HG02884 (cell line): ENCODE data around the gene MGRN1.

Source experiments
- ATAC-seq: cut with Tn5 transposase; IDR thresholded peaks from one replicate; pipeline ENCODE4 v1.9.1; 2021; ENCODE audit warnings: mild to moderate bottlenecking, moderate library complexity; ENCODE audit not compliant: unreplicated experiment

Gene MGRN1

DNA sequence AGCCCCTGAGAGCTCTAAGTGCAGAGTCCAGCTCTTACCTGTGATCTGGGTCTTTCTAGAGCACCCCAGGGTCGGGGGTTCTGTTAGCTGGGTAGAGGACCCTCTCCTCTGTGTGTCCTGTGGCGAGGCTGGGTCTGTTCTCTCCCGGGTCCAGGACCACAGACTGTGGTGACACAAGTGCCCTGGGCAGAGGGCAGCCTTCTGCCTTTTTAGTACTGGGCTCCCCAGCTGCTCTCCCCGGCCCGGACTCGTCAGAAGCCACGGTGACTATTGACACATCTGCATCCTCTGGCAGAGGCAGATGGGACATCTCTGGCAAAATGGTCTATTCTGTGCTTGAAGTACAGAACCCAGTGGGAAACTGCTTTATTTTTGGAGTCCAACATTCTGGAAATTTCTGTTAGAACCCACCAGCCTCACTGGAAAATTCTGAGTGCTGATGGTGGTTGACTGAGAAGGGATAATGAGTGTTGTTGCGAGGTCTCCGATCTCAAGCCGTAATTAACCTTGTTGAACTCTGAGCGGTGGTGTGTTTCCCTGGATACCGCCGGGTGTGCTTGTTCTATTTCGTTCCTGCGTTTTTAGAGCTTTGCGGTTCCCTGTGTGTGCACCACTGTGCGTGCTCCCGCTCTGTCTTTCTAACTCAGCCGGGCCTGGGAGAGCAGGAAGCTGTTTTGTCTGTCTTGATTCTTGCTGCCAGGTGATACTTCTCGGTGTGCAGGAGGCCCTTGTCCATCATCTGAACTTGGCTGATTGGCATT, 42.8 kb downstream of the MGRN1 start:
- no peak for ATAC-seq

DNA sequence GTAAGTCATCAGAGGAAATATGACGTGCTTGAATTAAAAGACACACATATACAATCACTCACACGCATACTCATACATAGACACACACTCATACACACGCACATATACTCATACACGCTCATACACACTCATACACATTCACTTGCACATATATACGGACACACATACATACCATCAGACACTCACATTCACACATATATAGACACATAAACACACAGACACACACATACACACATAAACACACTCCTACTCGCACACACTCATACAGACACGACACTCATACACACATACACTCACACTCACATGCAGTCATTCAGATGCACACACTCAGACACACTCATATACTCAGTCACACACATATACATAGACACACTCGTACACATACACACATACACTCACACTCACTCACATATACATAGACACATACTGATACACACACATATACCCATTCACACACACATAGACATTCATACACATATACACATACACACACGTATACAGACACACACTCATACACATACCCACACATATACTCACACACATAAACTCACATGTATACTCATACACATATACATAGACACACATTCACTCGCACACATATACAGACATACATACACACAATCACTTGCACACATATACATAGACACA, 43.8 kb downstream of the MGRN1 start:
- ATAC-seq = no peak

DNA sequence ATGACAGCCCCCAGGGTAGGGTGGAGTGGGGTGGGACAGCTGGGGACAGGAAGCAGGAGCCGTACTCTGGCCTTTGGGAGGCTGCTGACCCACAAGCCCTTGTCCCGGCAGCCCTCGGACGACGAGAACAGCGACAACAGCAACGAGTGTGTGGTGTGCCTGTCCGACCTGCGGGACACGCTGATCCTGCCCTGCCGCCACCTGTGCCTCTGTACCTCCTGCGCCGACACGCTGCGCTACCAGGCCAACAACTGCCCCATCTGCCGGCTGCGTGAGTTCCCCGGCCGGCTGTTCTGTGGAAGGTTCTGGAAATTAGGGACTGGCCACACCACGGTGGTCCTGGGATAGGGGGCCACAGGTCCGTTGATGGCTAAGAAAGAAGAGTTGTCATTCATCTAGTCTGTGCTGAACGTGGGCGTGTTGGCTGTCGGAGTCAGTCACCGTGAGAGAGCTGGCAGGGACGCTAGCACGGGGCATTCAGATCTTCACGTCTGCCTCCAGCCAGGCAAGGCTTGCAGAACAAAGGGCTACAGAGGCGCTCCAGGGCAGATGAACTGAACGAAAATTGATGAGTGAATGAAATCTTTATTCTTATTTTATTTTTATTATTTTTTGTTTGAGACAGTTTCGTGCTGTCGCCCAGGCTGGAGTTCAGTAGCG, 48.9 kb downstream of the MGRN1 start:
- no peak for ATAC-seq

DNA sequence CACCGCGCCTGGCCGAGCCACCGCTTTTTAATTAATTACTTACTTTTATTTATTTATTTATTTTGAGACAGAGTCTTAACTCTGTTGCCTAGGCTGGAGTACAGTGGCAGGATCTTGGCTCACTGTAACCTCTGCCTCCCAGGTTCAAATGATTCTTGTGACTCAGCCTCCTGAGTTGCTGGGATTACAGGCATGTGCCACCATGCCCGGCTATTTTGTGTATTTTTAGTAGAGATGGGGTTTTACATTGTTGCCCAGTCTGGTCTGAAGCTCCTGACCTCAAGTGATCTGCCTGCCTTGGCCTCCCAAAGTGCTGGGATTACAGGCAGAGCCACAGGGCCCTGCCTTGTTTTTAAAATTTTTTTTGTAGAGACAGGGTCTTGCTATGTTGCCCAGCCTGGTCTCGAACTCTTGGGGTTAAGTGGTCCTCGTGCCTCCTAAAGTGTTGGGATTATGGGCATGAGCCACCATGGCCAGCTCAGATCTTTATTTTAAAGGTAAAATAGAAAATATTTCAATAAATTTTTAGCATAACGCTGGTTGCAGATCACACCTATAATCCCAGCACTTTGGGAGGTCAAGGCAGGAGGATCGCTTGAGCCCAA, 50.4 kb downstream of the MGRN1 start:
- ATAC-seq = no peak

DNA sequence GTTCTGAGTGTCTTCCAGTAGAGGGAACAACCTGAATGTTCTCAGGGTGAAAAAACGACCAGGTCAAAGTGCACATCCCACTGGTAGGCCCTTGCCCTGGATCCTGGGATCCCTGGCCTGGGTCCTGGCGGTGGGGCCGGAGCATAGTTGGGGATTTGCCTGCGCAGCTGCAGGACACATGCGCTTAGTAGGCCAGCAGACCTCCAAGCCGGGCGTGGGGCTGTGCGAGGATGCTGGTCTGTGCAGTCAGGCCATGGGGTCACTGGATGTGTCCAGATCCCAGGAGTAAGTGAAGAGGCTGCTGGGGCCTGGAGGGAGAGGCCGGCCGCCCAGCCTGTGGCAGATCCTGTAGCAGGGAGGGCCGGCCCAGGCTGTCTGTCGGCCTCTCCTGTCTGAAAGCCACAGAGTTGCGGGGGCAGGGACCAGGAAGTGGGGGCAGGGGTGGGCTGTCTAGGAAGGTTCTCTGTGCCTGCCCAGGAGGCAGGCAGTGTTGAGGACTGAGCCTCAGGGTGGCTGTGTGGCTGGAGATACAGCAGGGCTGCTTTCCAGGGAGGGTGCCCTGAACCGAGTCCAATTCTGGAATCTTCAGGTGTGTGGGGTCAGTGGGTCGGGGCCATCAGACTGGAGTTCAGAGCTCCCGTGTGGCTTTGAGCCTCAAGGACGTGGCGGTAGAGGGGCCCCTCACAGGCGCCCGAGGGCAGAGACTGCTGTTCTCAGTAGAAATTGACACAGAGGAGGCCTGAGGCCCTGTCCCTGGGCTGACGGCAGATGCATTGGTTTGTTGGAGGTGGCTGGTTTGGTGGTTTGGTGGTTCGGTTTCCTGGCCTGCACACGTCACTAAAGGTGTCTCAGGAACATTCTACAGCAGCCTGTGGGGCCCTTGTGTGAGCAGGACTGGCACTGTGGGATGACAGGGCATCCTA, 51.5 kb downstream of the MGRN1 start:
- ATAC-seq = no peak

DNA sequence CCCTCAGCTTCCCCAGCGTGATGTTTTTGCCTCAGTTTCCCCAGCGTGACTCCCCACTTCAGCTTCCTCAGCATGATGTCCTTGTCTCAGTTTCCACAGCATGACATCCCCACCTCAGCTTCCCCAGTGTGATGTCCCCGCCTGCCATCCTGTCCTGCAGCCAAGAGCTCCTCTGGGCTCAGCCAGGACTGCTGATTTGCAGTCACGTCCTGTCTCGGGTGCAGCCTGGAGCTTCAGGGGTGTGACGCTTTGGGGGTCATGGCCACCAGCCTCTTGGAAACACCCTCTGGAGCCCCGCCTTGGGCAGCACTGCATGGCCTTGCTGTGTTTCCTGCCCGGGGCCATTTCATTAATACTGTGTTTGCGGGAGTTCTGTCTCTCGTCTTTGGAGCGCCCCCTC, 52.2 kb downstream of the MGRN1 start:
- ATAC-seq = no peak

DNA sequence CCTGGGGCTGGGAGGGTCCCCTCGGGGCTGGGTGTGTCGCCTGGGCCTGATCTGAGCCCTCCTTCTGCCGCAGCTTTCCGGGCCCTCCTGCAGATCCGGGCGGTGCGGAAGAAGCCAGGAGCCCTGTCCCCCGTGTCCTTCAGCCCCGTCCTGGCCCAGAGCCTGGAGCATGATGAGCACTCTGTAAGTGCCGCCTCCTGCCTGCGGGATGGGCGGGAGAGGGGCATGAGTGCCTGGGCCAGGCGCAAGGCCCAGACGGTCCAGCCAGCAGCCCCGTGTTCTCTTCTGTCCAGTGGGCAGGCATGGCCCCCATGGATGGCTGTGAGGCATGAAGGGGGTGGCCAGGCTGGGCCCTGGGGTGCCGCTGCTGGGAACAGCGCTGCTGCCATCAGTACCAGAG, 52.8 kb downstream of the MGRN1 start:
- no peak for ATAC-seq

DNA sequence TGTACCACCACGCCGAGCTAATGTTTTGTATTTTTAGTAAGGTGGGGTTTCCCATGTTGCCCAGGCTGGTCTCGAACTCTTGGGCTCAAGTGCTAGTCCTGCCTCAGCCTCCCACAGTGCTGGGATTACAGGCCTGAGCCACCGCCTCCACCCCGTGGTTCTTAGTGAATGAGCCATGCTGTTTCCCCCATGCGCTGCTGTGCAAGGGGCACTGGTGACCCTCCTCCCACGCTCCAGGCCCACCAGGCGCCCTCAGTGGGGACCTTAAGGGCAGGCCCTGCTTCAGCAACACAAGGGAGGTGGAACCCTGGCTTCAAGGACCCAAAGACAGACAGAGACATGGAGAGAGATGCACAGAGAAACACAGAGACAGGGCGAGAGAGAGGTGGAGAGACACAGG, 53.4 kb downstream of the MGRN1 start:
- ATAC-seq = no peak

DNA sequence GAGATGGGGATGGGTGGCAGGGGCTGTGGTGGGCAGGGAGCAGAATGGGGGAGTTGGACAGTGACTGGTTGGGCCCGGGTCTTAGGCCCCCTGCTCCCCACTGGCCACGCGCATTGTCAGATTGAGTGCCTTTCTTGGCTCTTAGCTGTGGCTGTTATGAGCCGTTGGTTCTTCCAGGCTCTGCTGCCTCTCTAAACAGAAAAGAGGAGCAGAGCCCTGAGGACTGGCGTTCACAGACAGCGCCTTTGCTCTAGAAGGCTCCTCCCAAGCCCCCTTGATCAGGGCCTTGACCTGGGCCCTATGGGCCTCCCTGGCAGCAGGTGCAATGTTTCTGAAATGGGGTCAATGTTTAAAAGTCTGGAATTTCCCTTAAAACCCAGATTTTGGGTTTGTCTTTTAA, 54.0 kb downstream of the MGRN1 start:
- no peak for ATAC-seq

DNA sequence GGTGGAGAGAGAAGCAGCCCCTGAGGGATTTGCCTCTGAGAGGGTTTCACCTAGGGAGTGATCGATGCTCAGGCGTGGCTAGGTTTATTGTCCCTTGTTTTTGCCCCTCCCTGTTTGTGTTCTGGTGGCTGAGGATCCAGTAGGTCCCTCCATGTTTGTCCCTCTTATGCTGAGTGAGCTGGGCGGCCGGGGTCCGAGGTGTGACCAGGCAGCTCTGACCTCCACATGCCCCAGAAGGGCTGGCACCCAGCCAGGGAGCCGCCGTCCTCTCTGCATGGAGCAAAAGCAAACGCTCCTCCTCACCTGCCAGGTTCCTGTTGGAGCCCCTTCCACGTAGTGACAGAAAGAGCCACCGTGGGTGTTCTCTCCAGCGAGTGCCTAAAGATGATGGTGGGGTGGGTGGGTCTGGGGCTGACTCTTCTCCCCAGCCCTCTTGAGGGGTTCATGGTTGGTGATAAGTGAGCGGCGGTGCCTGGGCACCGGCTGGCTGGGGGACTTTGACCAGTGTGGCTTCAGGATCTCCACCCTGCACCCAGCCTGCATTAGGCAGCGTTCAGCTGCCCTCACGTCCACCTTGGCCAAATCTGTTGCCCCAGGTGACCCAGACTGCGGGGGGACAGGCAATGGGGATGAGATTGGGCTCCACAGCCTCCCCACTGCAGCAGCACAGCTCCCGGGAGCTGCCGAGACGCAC, 54.7 kb downstream of the MGRN1 start:
- no peak for ATAC-seq

DNA sequence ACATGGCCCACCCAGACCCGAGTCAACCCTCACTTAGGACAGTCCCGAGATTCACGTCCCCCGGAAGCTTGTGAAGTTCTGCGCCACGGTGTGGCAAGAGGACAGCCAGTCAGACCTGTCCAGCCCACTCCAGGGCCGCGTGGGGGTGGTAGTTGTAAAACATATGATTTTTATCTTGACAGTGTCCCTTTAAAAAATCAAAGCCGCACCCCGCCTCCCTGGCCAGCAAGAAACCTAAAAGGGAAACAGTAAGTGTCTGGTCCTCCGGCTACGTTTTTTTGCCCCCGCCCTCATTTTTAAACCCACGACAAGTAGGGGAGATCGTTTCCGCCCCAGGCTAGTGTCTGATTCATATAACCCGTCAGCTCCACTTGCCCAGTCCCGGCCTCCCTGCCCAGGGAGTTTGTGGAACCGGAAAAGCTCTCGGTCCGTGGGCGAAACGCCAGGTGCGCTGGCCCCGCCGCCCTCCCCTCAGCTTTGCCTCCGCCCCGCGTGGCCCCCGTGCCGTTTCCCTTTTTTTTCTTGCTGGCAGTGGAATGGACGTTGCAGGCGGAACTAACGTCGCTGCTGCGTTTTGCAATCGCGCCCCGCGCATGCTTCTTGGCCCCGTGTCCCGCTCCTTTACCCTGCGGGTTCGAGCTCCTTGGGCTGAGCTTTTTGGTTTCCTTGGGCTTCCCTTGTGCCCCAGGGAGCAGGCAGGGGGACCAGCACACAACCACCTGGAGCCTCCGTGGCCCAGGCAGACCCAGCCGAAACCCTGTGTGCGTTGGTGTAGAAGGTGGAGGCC, 55.4 kb downstream of the MGRN1 start:
- ATAC-seq = no peak

DNA sequence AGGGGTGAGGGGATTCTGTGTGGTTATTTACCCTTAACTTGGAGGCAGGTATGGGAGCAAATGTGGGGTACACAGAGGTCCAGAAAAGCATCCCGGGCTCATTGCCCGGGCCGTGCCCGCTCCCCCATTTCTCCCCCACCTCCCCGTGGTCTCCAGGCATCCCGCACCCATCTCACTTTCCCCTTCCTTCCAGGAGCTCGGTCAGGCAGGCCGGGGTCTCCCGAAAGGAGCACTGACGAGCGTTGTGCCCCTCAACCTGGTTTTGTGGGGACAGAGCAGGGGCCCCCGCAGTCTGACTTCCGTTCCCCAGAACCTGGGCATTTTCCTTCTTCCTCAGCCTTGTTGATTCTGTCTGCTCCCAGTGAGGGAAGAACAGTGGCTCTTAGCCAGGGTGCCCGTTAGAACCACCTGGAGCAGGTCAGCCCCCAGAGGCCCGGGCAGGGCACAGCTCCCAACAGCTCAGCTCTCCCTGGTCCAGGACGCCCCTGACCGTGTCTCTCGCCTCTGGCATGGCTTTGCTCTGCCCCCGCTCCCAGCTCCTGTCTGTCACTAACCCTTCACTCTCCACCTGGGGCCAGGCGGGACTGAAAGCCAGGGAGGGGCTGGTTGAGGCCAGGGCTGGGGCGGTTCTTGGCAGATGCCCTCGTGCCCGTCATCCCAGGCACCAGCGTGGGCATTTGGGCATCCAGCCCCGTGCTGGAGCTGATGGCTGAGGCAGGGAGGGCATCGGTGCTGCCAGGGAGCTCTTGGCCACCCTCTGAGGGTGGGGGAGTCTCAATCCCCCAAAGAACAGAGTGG, 56.2 kb downstream of the MGRN1 start:
- no peak for ATAC-seq

DNA sequence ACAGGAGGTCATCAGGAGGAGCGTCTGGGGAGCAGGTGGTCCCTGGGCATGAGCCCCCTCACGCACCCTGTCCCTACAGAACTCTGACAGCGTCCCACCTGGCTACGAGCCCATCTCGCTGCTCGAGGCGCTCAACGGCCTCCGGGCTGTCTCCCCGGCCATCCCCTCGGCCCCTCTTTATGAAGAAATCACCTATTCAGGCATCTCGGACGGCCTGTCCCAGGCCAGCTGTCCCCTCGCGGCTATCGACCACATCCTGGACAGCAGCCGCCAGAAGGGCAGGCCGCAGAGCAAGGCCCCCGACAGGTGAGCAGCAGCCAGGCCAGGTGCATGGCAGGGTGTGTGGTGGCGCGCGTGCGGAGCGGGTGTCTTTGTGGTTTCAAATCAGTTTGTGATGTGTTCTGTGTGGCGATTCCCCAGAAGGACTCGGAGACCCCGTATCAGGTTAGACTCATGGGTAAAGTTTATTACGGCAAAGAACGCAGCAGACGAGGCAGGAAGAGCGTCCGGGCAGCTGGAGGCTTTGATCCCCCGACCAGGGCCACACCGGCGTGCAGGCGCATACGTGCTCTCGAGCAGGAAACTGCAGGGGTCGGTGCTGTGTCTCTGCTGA, 57.0 kb downstream of the MGRN1 start:
- no peak for ATAC-seq

DNA sequence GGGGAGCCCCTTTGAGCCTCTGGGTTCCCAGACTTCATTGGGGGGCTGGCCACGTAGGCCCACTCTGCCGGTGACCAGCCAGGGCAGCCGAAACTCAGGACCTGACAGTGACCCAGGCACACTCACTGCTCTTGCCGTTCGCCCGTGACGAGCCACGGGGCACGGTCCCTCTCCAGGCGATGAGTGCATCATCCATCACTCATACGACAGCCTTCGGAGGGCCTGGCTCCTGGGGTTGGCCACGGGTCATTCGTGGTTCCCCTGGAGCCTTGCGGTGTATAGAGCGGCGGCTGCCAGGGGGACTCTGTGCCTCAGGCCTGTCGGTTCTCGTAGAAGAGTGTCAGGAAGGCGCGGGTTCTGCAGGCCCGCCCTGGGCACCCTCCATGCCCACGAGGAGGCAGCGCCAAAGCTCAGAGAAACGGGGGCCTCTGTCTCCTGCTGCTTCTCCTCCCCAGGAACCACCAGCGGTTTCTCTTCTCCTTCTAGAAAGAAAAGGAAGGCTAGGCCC, 57.5 kb downstream of the MGRN1 start:
- ATAC-seq = no peak

DNA sequence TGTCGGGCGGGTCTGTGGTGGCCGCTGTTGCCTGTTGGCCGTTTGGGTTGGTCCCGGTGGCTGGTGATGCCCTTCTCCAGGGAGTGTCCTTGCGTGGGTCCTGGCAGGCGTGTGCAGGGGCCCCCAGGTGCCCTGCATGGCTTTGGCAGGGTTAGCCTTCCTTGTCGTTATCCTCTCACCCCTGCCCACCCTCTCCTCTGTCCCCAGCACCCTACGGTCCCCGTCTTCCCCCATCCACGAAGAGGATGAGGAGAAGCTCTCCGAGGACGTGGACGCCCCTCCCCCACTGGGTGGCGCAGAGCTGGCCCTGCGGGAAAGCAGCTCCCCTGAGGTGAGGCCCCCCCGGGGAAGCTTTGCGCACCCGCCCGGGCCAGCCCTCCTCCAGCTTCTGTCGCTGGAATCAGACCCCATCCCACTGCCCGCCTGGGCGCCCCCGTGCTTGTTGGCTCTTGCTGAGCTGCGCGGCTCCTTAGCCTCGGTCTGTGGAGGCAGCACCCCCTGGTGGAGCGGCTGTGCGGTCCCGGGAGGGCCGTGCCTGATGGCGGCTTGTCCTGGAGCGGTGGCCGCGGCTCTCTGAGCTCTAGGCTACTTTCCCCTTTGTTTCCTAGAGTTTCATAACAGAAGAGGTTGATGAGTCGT, 58.1 kb downstream of the MGRN1 start:
- no peak for ATAC-seq

DNA sequence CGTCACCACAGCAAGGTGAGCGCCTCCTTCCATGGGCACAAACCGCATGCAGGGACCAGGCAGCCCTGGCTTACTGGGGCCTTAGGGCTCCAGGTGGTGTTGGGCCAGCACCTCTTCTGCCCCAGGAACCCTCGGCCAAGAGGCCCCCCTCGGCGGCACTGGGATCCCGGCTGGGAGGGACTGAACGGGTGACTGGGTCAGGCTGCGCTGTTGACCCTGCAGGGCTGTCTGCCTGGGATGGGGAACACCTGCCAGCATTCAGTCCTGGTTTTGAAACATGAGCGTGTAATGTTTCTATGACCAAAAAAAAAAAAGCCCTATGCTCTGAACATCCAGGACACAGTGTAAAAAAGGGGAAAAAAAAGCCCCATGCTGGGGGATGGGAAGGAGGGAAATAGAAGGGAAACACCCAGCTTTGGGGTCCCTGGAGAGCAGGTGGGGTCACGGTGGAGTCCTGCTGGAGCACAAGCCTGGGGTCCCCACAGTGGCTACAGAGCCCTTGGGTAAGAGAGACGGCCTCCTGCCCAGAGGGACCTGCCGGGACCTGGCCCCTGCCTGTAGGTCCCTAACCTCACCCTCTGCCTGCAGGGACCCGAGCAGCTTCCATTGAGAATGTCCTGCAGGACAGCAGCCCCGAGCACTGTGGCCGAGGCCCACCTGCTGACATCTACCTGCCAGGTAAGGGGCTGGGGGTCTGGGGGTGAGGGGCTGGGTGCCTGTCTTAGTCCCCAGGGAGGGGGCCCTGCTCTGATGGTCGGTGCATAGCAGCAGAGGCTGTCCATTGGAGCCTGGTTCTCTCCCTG, 58.8 kb downstream of the MGRN1 start:
- no peak for ATAC-seq
